Loucy (cell line): ENCODE results near the gene KNL1.

Source experiments
- H2AFZ ChIP-seq: fragments of 200-600 bp; sonication (generic); 2 replicates; pipeline ENCODE4 v1.6.0; 2016; ENCODE audit warnings: antibody characterized with exemption, mild to moderate bottlenecking, low read length, moderate library complexity
- H3F3A ChIP-seq: fragments of 200-600 bp; 2 replicates; pipeline ENCODE4 v1.6.0; 2016; ENCODE audit warnings: antibody characterized with exemption, low read depth, mild to moderate bottlenecking
- H3K27me3 ChIP-seq: fragments of 200-600 bp; sonication (generic); 2 replicates; pipeline ENCODE4 v1.6.1; 2014; ENCODE audit warnings: low read length, mild to moderate bottlenecking; ENCODE audit not compliant: insufficient read depth, poor library complexity, severe bottlenecking
- H3K36me3 ChIP-seq: fragments of 200-600 bp; sonication (generic); 2 replicates; pipeline ENCODE4 v1.6.1; 2016; ENCODE audit warnings: low read length; ENCODE audit not compliant: insufficient read depth
- H3K4me1 ChIP-seq: fragments of 200-600 bp; sonication (generic); 2 replicates; pipeline ENCODE4 v1.5.1; 2014; ENCODE audit warnings: low read length, mild to moderate bottlenecking; ENCODE audit not compliant: insufficient read depth, poor library complexity, severe bottlenecking
- H3K4me2 ChIP-seq: fragments of 200-600 bp; sonication (generic); 2 replicates; pipeline ENCODE4 v1.6.0; 2014; ENCODE audit warnings: antibody characterized with exemption, low read length, low read depth, mild to moderate bottlenecking; ENCODE audit not compliant: poor library complexity, severe bottlenecking
- H3K4me3 ChIP-seq: fragments of 200-600 bp; sonication (generic); 2 replicates; pipeline ENCODE4 v1.5.1; 2014; ENCODE audit warnings: low read length, mild to moderate bottlenecking, mixed read lengths; ENCODE audit not compliant: poor library complexity, severe bottlenecking
- H3K79me2 ChIP-seq: fragments of 200-600 bp; sonication (generic); 2 replicates; pipeline ENCODE4 v1.6.1; 2014; ENCODE audit warnings: low read length; ENCODE audit not compliant: insufficient read depth
- H3K9ac ChIP-seq: fragments of 200-600 bp; sonication (generic); 2 replicates; pipeline ENCODE4 v1.6.0; 2014; ENCODE audit warnings: mild to moderate bottlenecking, low read depth, low read length, moderate library complexity; ENCODE audit not compliant: poor library complexity, severe bottlenecking
- H3K9me2 ChIP-seq: fragments of 200-600 bp; sonication (generic); replicated peaks from 2 replicates; pipeline ENCODE4 v1.6.1; 2016; ENCODE audit warnings: low read depth, low read length, mixed read lengths
- H3K9me3 ChIP-seq: fragments of 200-600 bp; sonication (generic); 2 replicates; pipeline ENCODE4 v1.6.1; 2014; ENCODE audit warnings: mild to moderate bottlenecking, antibody characterized with exemption, low read length, low read depth; ENCODE audit not compliant: insufficient read depth
- H4K20me1 ChIP-seq: fragments of 200-600 bp; sonication (generic); 2 replicates; pipeline ENCODE4 v1.6.0; 2014; ENCODE audit warnings: antibody characterized with exemption, low read length, mild to moderate bottlenecking; ENCODE audit not compliant: insufficient read depth, poor library complexity, severe bottlenecking
- EZH2phosphoT487 ChIP-seq: fragments of 200-600 bp; IDR thresholded peaks from 2 replicates; pipeline ENCODE4 v1.6.1; 2018; ENCODE audit warnings: antibody characterized with exemption, mild to moderate bottlenecking, moderate library complexity, borderline replicate concordance
- TF ChIP-seq, protein P1 (sequence below): fragments of 200-600 bp; sonication (generic); conservative IDR thresholded peaks from 2 replicates; pipeline ENCODE4 v1.5.1; 2014; ENCODE audit warnings: mild to moderate bottlenecking, antibody characterized with exemption, low read length

Gene KNL1

DNA sequence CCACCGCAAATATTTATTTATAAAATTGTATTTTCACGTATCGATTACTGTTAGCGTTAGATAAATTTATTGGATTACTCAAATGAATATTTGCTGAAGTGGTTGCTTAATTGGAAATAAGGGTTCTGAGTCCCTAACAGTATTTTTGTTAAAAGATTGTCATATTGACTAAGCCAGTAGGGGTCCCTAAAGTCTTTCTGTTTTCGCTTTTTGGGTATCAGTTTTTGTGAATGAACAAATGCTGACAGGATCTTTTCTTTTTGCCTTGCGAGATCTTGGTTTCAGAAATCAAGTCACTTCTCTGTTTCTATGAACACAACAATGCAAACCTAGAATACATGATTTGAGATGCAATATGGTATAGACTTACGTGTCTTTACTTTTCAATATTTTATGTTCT is 108.0 kb downstream of the KNL1 start:
- Histone ChIP-seq H3F3A (no peaks in the 10 kb centered on the region), H3K79me2 (peaks cover 36% of the 10 kb centered on the region), H3K27me3 (no peaks in the 10 kb centered on the region), H3K4me1 (peaks cover 17% of the 10 kb centered on the region), H3K36me3 (peaks cover 60% of the 10 kb centered on the region; the same call in 1 of the 2 replicates), H3K9ac (no peak overlapping the region), H3K9me2 (no peaks in the 10 kb centered on the region), H4K20me1 (peaks cover 15% of the 10 kb centered on the region), H3K4me3 (no peak overlapping the region), H2AFZ (no peak overlapping the region), H3K9me3 (no peaks in the 10 kb centered on the region), H3K4me2 (no peak overlapping the region)
- TF ChIP-seq EZH2phosphoT487 = no peak
- TF ChIP-seq, protein P1, sequence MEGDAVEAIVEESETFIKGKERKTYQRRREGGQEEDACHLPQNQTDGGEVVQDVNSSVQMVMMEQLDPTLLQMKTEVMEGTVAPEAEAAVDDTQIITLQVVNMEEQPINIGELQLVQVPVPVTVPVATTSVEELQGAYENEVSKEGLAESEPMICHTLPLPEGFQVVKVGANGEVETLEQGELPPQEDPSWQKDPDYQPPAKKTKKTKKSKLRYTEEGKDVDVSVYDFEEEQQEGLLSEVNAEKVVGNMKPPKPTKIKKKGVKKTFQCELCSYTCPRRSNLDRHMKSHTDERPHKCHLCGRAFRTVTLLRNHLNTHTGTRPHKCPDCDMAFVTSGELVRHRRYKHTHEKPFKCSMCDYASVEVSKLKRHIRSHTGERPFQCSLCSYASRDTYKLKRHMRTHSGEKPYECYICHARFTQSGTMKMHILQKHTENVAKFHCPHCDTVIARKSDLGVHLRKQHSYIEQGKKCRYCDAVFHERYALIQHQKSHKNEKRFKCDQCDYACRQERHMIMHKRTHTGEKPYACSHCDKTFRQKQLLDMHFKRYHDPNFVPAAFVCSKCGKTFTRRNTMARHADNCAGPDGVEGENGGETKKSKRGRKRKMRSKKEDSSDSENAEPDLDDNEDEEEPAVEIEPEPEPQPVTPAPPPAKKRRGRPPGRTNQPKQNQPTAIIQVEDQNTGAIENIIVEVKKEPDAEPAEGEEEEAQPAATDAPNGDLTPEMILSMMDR = peak; percentile 61

DNA sequence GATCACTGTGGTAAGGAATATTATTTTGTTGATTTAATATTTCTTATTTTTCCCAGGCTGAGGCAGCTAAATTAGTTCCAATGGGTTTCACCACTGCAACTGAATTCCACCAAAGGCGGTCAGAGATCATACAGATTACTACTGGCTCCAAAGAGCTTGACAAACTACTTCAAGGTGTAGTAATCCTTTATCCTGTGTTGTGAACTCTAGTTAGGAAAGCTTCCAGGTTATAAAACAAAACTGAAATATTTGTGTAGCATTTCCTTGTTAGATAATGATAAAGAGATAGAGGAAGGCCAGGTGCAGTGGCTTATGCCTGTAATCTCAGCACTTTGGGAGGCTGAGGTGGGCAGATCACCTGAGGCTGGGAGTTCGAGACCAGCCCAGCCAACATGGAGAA is 112.1 kb downstream of the KNL1 start:
- H3K36me3 ChIP-seq = peaks cover 65% of the 10 kb centered on the region; the same call in 1 of the 2 replicates
- H4K20me1 ChIP-seq = peaks cover 6% of the 10 kb centered on the region
- H3K27me3 ChIP-seq = no peaks in the 10 kb centered on the region
- no peak for TF ChIP-seq EZH2phosphoT487
- TF ChIP-seq, protein P1 = no peak
- no peak overlapping the region for H3K4me3 ChIP-seq
- H3K9me2 ChIP-seq = no peaks in the 10 kb centered on the region
- H2AFZ ChIP-seq = no peak overlapping the region
- H3F3A ChIP-seq = no peaks in the 10 kb centered on the region
- H3K9ac ChIP-seq = no peak overlapping the region
- no peak overlapping the region for H3K4me2 ChIP-seq
- no peaks in the 10 kb centered on the region for H3K9me3 ChIP-seq
- no peaks in the 10 kb centered on the region for H3K4me1 ChIP-seq
- peaks cover 3% of the 10 kb centered on the region; the same call in 1 of the 2 replicates for H3K79me2 ChIP-seq
